SU-DHL-6 (cell line): ENCODE results near the gene RBM28.

Experiments
- H2AFZ ChIP-seq: fragments of 200-600 bp; sonication (generic); 2 replicates; pipeline ENCODE4 v1.6.1; 2014; ENCODE audit warnings: low read depth, mild to moderate bottlenecking, moderate library complexity, mixed read lengths, antibody characterized with exemption, low read length; ENCODE audit not compliant: severe bottlenecking
- H3F3A ChIP-seq: fragments of 200-600 bp; shearing (Covaris generic); 2 replicates; pipeline ENCODE4 v1.6.0; 2016; ENCODE audit warnings: antibody characterized with exemption, mild to moderate bottlenecking; ENCODE audit not compliant: insufficient read depth
- H3K27ac ChIP-seq: fragments of 200-600 bp; sonication (generic); 2 replicates; pipeline ENCODE4 v1.5.1; 2016; ENCODE audit warnings: low read depth, mild to moderate bottlenecking, low read length, moderate library complexity, mixed read lengths
- H3K27me3 ChIP-seq: fragments of 200-600 bp; sonication (generic), shearing (Covaris generic); 2 replicates; pipeline ENCODE4 v1.6.0; 2014; ENCODE audit warnings: mild to moderate bottlenecking, low read length
- H3K36me3 ChIP-seq: fragments of 200-600 bp; sonication (generic); 2 replicates; pipeline ENCODE4 v1.6.1; 2014; ENCODE audit warnings: mild to moderate bottlenecking, low read length, mixed read lengths
- H3K4me2 ChIP-seq: fragments of 300-600, 200-600 bp; shearing (Covaris generic), sonication (generic); 2 replicates; pipeline ENCODE4 v1.6.0; 2014; ENCODE audit warnings: low read length, low read depth, mild to moderate bottlenecking; ENCODE audit not compliant: poor library complexity, severe bottlenecking
- H3K4me3 ChIP-seq: fragments of 200-600 bp; sonication (generic); 2 replicates; pipeline ENCODE4 v1.5.1; 2014; ENCODE audit warnings: antibody characterized with exemption, low read length, mild to moderate bottlenecking, mixed read lengths; ENCODE audit not compliant: insufficient read depth, poor library complexity, severe bottlenecking
- H3K79me2 ChIP-seq: fragments of 200-600 bp; sonication (generic); 2 replicates; pipeline ENCODE4 v1.6.1; 2014; ENCODE audit warnings: mild to moderate bottlenecking, low read length, moderate library complexity; ENCODE audit not compliant: insufficient read depth
- H3K9ac ChIP-seq: fragments of 200-600 bp; sonication (generic); 2 replicates; pipeline ENCODE4 v1.7.0; 2014; ENCODE audit warnings: mild to moderate bottlenecking, low read length
- H3K9me2 ChIP-seq: fragments of 200-600 bp; sonication (generic); replicated peaks from 2 replicates; pipeline ENCODE4 v1.6.1; 2014; ENCODE audit warnings: low read length; ENCODE audit not compliant: insufficient read depth
- H3K9me3 ChIP-seq: fragments of 200-600 bp; sonication (generic); 2 replicates; pipeline ENCODE4 v1.6.1; 2014; ENCODE audit warnings: low read length, mixed read lengths; ENCODE audit not compliant: insufficient read depth
- H4K20me1 ChIP-seq: fragments of 200-600 bp; sonication (generic); 2 replicates; pipeline ENCODE4 v1.6.1; 2014; ENCODE audit warnings: low read depth, mild to moderate bottlenecking, antibody characterized with exemption, low read length, moderate library complexity, mixed read lengths
- CTCF ChIP-seq: fragments of 200-600 bp; sonication (generic); IDR thresholded peaks from one replicate; pipeline ENCODE4 v1.5.1; 2017; ENCODE audit warnings: antibody characterized with exemption, mild to moderate bottlenecking, low read length, moderate library complexity; ENCODE audit not compliant: insufficient read depth, poor library complexity, severe bottlenecking
- EZH2phosphoT487 ChIP-seq: fragments of 200-600 bp; sonication (generic), shearing (Covaris generic); conservative IDR thresholded peaks from 2 replicates; pipeline ENCODE4 v1.6.1; 2018; ENCODE audit warnings: mild to moderate bottlenecking, antibody characterized with exemption, low read length, moderate library complexity, mixed read lengths

The RBM28 gene

GRCh38 chr7:128359336-128359735, 15.6 kb upstream of the RBM28 start:
- H3K36me3 ChIP-seq, result no peaks in the 10 kb centered on the region
- no peaks in the 10 kb centered on the region for H3K9me3 ChIP-seq
- no peak overlapping the region for H3K4me2 ChIP-seq
- H3K27ac ChIP-seq, result no peak overlapping the region
- H3K4me3 ChIP-seq, result no peak overlapping the region
- no peaks in the 10 kb centered on the region for H4K20me1 ChIP-seq
- no peaks in the 10 kb centered on the region for H3K27me3 ChIP-seq
- H3F3A ChIP-seq, result no peaks in the 10 kb centered on the region
- H3K9me2 ChIP-seq, result no peaks in the 10 kb centered on the region
- TF ChIP-seq EZH2phosphoT487, result no peak
- TF ChIP-seq CTCF, result no peak
- no peaks in the 10 kb centered on the region for H3K79me2 ChIP-seq
- H2AFZ ChIP-seq, result no peak overlapping the region
- H3K9ac ChIP-seq, result no peak overlapping the region

- no peak for TF ChIP-seq CTCF
- TF ChIP-seq EZH2phosphoT487, result no peak
- H3K27me3 ChIP-seq, result no peaks in the 10 kb centered on the region
Observed at GRCh38 chr7:128358233-128358632, 14.5 kb upstream of the RBM28 start.

GRCh38 chr7:128357217-128357613, 13.5 kb upstream of the RBM28 start:
- Histone ChIP-seq H3K9me3 (no peaks in the 10 kb centered on the region), H4K20me1 (no peaks in the 10 kb centered on the region), H3K9me2 (no peaks in the 10 kb centered on the region), H3K79me2 (no peaks in the 10 kb centered on the region), H2AFZ (no peak overlapping the region), H3K9ac (no peak overlapping the region), H3K36me3 (no peaks in the 10 kb centered on the region), H3K4me3 (no peak overlapping the region), H3F3A (no peaks in the 10 kb centered on the region), H3K4me2 (no peak overlapping the region), H3K27me3 (no peaks in the 10 kb centered on the region), H3K27ac (no peak overlapping the region)
- TF ChIP-seq CTCF (no peak), EZH2phosphoT487 (no peak)

More at GRCh38 chr7:128358233-128358632, 14.5 kb upstream of the RBM28 start:
- Histone ChIP-seq H3K9ac (no peak overlapping the region), H2AFZ (no peak overlapping the region), H3K36me3 (no peaks in the 10 kb centered on the region), H3K9me3 (no peaks in the 10 kb centered on the region), H3K79me2 (no peaks in the 10 kb centered on the region), H3F3A (no peaks in the 10 kb centered on the region), H3K4me3 (no peak overlapping the region), H4K20me1 (no peaks in the 10 kb centered on the region), H3K27ac (no peak overlapping the region), H3K9me2 (no peaks in the 10 kb centered on the region), H3K4me2 (no peak overlapping the region)

GRCh38 chr7:128356546-128357216, 13.0 kb upstream of the RBM28 start:
- no peak for TF ChIP-seq EZH2phosphoT487
- no peak for TF ChIP-seq CTCF
- H3K4me3 ChIP-seq, result no peak overlapping the region
- H4K20me1 ChIP-seq, result no peaks in the 10 kb centered on the region
- no peak overlapping the region for H3K9ac ChIP-seq
- H3K27ac ChIP-seq, result no peak overlapping the region
- H2AFZ ChIP-seq, result no peak overlapping the region
- no peaks in the 10 kb centered on the region for H3K9me2 ChIP-seq
- H3K27me3 ChIP-seq, result no peaks in the 10 kb centered on the region
- no peaks in the 10 kb centered on the region for H3K79me2 ChIP-seq
- no peaks in the 10 kb centered on the region for H3K9me3 ChIP-seq
- no peaks in the 10 kb centered on the region for H3K36me3 ChIP-seq
- no peak overlapping the region for H3K4me2 ChIP-seq
- no peaks in the 10 kb centered on the region for H3F3A ChIP-seq
